ENCODE measurements around the gene KBTBD12.

GRCh38 chr3:127888156-127888555 is 26.9 kb upstream of the KBTBD12 start:
- TF ChIP-seq CTCF (conservative IDR thresholded peaks at IDR 0.05 in 1 of 2, IDR thresholded peaks at IDR 0.05 in 1 of 2; ENCODE audit: low read depth in 1 of 2, low read length in 2 of 2) (no peak), EZH2 (IDR thresholded peaks at IDR 0.05; ENCODE audit: low read length, missing control alignments) (no peak)

Data from fibroblast of lung (primary cell).